A673 (cell line): ENCODE measurements around the gene HS3ST5.

Experiments used
- EZH2 ChIP-seq: fragments of 200-600 bp; sonication (generic); IDR thresholded peaks from 2 replicates; pipeline ENCODE4 v1.6.1; 2017; ENCODE audit warnings: borderline replicate concordance, low read depth, mild to moderate bottlenecking, mixed read lengths, antibody characterized with exemption, low read length; ENCODE audit not compliant: poor library complexity, severe bottlenecking
- TF ChIP-seq, protein P1 (sequence below): fragments of 300-800, 200-600 bp; sonication (generic); conservative IDR thresholded peaks from 2 replicates; pipeline ENCODE4 v1.5.1; 2017; ENCODE audit warnings: low read depth, mild to moderate bottlenecking, antibody characterized with exemption, low read length, moderate library complexity, mixed read lengths

- TF ChIP-seq, protein P1, sequence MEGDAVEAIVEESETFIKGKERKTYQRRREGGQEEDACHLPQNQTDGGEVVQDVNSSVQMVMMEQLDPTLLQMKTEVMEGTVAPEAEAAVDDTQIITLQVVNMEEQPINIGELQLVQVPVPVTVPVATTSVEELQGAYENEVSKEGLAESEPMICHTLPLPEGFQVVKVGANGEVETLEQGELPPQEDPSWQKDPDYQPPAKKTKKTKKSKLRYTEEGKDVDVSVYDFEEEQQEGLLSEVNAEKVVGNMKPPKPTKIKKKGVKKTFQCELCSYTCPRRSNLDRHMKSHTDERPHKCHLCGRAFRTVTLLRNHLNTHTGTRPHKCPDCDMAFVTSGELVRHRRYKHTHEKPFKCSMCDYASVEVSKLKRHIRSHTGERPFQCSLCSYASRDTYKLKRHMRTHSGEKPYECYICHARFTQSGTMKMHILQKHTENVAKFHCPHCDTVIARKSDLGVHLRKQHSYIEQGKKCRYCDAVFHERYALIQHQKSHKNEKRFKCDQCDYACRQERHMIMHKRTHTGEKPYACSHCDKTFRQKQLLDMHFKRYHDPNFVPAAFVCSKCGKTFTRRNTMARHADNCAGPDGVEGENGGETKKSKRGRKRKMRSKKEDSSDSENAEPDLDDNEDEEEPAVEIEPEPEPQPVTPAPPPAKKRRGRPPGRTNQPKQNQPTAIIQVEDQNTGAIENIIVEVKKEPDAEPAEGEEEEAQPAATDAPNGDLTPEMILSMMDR: no peak
- TF ChIP-seq EZH2: no peak
These were observed 332.3 kb downstream of the HS3ST5 start for GRCh38 chr6:114010540-114010939.
